KMS-11 (cell line): ENCODE results near the gene POLR2I.

Experiments
- H2AFZ ChIP-seq: fragments of 200-600 bp; sonication (generic); 2 replicates; pipeline ENCODE4 v1.6.1; 2016; ENCODE audit warnings: antibody characterized with exemption, mixed run types, low read depth
- H3K27ac ChIP-seq: fragments of 200-600 bp; sonication (generic); 2 replicates; pipeline ENCODE4 v1.6.1; 2016; ENCODE audit warnings: mild to moderate bottlenecking, mixed run types
- H3K27me3 ChIP-seq: fragments of 200-600 bp; sonication (generic); 2 replicates; pipeline ENCODE4 v1.6.1; 2017; ENCODE audit warnings: mild to moderate bottlenecking, low read depth, mixed run types, moderate library complexity; ENCODE audit not compliant: insufficient read depth
- H3K36me3 ChIP-seq: fragments of 200-600 bp; sonication (generic); 2 replicates; pipeline ENCODE4 v1.6.1; 2017; ENCODE audit warnings: mild to moderate bottlenecking, mixed run types; ENCODE audit not compliant: insufficient read depth
- H3K4me1 ChIP-seq: fragments of 200-600 bp; sonication (generic); 2 replicates; pipeline ENCODE4 v1.6.1; 2016; ENCODE audit warnings: mild to moderate bottlenecking, low read depth, mixed run types; ENCODE audit not compliant: poor library complexity, severe bottlenecking
- H3K4me2 ChIP-seq: fragments of 200-600 bp; sonication (generic); 2 replicates; pipeline ENCODE4 v1.7.0; 2016; ENCODE audit warnings: mild to moderate bottlenecking, mixed run types
- H3K4me3 ChIP-seq: fragments of 200-600 bp; sonication (generic); IDR thresholded peaks from 2 replicates; pipeline ENCODE4 v1.6.1; 2017; ENCODE audit warnings: low read depth, low read length, mixed read lengths; ENCODE audit not compliant: insufficient read depth
- H3K79me2 ChIP-seq: fragments of 200-600 bp; sonication (generic); 2 replicates; pipeline ENCODE4 v1.6.1; 2016; ENCODE audit warnings: low read depth, mixed run types; ENCODE audit not compliant: insufficient read depth
- H3K9ac ChIP-seq: fragments of 200-600 bp; sonication (generic); 2 replicates; pipeline ENCODE4 v1.6.1; 2016; ENCODE audit warnings: mild to moderate bottlenecking, mixed run types
- H4K20me1 ChIP-seq: fragments of 200-600 bp; sonication (generic); 2 replicates; pipeline ENCODE4 v1.6.1; 2016; ENCODE audit warnings: mild to moderate bottlenecking, mixed run types; ENCODE audit not compliant: insufficient read depth
- TF ChIP-seq, protein P1 (sequence below): fragments of 200-600 bp; sonication (generic); conservative IDR thresholded peaks from 2 replicates; pipeline ENCODE4 v1.6.1; 2017; ENCODE audit warnings: low read depth, mild to moderate bottlenecking, antibody characterized with exemption, low read length, moderate library complexity, mixed read lengths

Gene POLR2I

DNA sequence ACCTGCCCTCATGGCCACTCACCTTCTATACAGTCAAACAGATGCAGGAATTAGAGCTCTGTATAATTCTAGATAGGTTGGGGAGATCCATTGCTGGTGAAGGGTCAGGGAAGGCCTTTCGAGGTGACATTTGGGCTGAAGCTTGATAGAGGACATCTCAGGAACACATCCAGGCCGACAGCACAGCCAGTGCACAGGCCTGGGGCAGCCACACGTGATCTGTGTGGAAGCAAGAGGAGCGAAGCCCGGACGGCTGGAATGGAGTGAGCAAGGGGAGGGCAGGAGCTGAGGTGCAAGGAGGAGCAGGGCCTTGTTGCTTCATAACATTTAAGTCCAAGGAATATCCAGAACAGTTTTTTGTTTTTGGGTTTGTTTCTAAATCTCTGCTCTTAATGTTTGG, 8.2 kb downstream of the POLR2I start:
- peaks cover 14% of the 10 kb centered on the region for H3K4me1 ChIP-seq
- H3K27me3 ChIP-seq, result no peaks in the 10 kb centered on the region
- H3K27ac ChIP-seq, result no peak overlapping the region; the same call in 1 of the 2 replicates
- H3K9ac ChIP-seq, result no peak overlapping the region
- H3K4me2 ChIP-seq, result no peak overlapping the region
- no peaks in the 10 kb centered on the region; the same call in 1 of the 2 replicates for H3K36me3 ChIP-seq
- no peaks in the 10 kb centered on the region for H4K20me1 ChIP-seq
- H2AFZ ChIP-seq, result no peak overlapping the region
- H3K4me3 ChIP-seq, result no peak overlapping the region
- H3K79me2 ChIP-seq, result no peaks in the 10 kb centered on the region
- TF ChIP-seq, protein P1, sequence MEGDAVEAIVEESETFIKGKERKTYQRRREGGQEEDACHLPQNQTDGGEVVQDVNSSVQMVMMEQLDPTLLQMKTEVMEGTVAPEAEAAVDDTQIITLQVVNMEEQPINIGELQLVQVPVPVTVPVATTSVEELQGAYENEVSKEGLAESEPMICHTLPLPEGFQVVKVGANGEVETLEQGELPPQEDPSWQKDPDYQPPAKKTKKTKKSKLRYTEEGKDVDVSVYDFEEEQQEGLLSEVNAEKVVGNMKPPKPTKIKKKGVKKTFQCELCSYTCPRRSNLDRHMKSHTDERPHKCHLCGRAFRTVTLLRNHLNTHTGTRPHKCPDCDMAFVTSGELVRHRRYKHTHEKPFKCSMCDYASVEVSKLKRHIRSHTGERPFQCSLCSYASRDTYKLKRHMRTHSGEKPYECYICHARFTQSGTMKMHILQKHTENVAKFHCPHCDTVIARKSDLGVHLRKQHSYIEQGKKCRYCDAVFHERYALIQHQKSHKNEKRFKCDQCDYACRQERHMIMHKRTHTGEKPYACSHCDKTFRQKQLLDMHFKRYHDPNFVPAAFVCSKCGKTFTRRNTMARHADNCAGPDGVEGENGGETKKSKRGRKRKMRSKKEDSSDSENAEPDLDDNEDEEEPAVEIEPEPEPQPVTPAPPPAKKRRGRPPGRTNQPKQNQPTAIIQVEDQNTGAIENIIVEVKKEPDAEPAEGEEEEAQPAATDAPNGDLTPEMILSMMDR, result no peak

DNA sequence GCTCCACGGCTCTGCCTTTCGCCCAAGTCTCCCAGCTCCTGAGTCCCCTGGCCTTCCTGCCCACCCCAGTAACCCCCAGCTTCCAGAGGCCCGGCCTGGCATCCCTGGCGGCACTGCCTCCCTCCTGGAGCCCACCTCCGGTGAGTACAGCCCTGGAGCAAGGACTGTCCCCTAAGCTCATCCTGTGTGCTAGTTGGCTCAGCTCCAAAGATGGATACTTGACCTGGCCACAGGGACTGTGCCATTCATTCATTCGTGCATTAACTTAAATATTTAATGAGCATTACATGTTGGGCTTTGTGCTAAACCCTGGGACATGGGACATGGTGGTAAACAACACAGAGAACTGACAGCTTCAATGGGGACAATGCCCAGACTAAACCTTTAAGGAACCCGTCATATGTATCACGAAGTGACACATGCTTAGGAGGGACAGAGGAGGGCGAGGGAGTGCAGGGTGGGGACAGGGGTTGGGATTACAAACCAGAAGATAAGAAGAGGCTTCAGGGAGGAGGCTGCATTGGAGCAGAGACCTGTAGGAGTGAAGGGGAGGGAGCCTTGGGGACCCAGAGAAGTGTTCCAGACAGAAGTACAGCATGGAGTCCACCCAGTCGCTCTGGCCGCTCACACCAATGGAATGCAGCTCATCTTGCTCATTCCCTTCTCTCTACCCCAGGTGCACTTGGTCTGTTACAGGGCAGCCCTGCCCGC, 10.7 kb downstream of the POLR2I start:
- no peaks in the 10 kb centered on the region; the same call in 1 of the 2 replicates for H3K36me3 ChIP-seq

DNA sequence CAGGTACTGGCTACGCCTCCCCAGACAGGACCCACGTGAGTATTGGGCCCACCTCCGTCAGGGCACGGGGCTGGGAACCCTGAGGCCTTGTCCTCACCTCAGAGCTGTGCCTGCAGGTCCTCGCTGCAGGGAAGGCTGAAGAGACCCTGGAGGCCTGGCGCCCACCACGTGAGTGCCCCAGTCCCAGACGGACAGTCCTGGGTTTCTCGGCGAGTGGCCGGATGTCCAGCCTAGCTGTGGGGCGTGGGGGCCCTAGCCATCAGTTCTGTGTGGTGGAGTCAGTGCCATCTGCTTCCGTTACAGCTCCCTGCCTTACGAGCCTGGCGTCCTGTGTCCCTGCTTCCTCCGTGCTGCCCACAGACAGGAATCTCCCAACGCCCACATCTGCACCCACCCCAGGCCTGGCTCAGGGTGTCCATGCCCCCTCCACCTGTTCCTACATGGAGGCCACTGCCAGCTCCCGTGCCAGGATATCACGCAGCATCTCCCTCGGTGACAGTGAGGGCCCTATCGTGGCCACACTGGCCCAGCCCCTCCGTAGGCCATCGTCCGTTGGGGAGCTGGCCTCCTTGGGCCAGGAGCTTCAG, 11.5 kb downstream of the POLR2I start:
- Histone ChIP-seq H3K4me3 (no peak overlapping the region), H3K36me3 (no peaks in the 10 kb centered on the region; the same call in 1 of the 2 replicates), H3K9ac (no peak overlapping the region), H3K27ac (no peak overlapping the region), H3K27me3 (no peaks in the 10 kb centered on the region), H3K4me1 (peaks cover 14% of the 10 kb centered on the region), H3K4me2 (no peak overlapping the region), H4K20me1 (no peaks in the 10 kb centered on the region), H2AFZ (no peak overlapping the region), H3K79me2 (no peaks in the 10 kb centered on the region)
- TF ChIP-seq, protein P1, result no peak

More for the DNA sequence above, 10.7 kb downstream of the POLR2I start:
- peaks cover 14% of the 10 kb centered on the region for H3K4me1 ChIP-seq
- H4K20me1 ChIP-seq, result no peaks in the 10 kb centered on the region
- H3K4me3 ChIP-seq, result no peak overlapping the region
- H3K27me3 ChIP-seq, result no peaks in the 10 kb centered on the region
- H3K4me2 ChIP-seq, result no peak overlapping the region
- H3K9ac ChIP-seq, result no peak overlapping the region
- no peaks in the 10 kb centered on the region for H3K79me2 ChIP-seq
- TF ChIP-seq, protein P1, result no peak
- H3K27ac ChIP-seq, result no peak overlapping the region
- H2AFZ ChIP-seq, result no peak overlapping the region

DNA sequence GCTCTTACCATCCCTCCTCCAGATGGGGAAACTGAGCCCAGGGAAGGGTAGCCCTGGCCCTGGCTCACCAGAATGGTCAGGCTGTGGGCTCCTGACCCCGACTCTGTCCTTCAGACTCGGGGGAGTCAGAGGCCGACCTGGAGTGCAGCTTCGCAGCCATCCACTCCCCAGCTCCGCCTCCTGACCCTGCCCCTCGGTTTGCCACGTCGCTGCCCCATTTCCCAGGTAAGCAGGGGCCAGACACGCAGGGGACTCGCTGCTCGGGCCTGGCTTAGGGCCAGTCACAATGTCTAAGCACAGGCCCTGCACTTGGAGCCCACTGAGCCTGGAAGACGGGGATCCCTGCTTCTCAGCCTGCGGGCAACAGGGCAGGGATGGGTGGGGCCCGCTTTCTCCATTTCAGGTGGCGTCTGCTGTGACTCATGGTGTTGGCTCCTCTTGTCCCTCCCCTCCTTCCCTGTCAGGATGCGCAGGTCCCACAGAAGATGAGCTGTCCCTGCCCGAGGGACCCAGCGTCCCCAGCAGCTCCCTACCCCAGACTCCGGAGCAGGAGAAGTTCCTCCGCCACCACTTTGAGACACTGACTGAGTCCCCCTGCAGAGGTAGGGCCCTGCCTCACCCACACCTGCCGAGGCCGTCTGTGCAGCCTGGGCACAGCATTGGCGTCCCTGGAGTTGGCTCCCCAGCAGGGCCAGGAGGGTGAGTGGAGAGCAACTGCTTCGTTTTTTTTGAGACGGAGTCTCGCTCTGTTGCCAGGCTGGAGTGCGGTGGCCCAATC, 12.9 kb downstream of the POLR2I start:
- no peak overlapping the region for H3K27ac ChIP-seq
- H3K9ac ChIP-seq, result no peak overlapping the region
- no peaks in the 10 kb centered on the region; the same call in 1 of the 2 replicates for H3K36me3 ChIP-seq

More for the DNA sequence above, 12.9 kb downstream of the POLR2I start:
- Histone ChIP-seq H2AFZ (no peak overlapping the region), H3K79me2 (no peaks in the 10 kb centered on the region), H3K4me3 (no peak overlapping the region), H3K4me2 (no peak overlapping the region), H4K20me1 (no peaks in the 10 kb centered on the region), H3K27me3 (no peaks in the 10 kb centered on the region), H3K4me1 (peaks cover 14% of the 10 kb centered on the region)
- TF ChIP-seq, protein P1, result no peak
